Stimulated activated CD4-positive, alpha-beta T cell treated with anti-CD3 and anti-CD28 coated beads, Interleukin-1b, Interleukin-23, amount 100 ng/mL, for 1 hour (primary cell): Measurements from ENCODE around the gene DPF1.
"Not testable (repeated sequence)": the region's sequence is repeated elsewhere in the genome, so short reads cannot be mapped to it uniquely, and the experiment has no call there.

Experiments used
- DNase-seq, 2 donors: peaks; one replicate each; pipeline ENCODE4 v3.0.0-alpha.2; 2020; ENCODE audit warnings: low read depth in 2 of 2

Gene DPF1

GRCh38 chr19:38250821-38251563 is 27.0 kb upstream of the DPF1 start:
- no peak for DNase-seq

GRCh38 chr19:38250428-38250820 is 26.4 kb upstream of the DPF1 start:
- DNase-seq: no peak

GRCh38 chr19:38248421-38248820 is 24.4 kb upstream of the DPF1 start:
- no peak for DNase-seq

- no peak for DNase-seq
Measured at GRCh38 chr19:38247734-38248268, 23.8 kb upstream of the DPF1 start.

GRCh38 chr19:38247126-38247525 is 23.1 kb upstream of the DPF1 start:
- no peak for DNase-seq

GRCh38 chr19:38245826-38246498 is 21.9 kb upstream of the DPF1 start:
- DNase-seq: no peak

- no peak for DNase-seq
Measured at GRCh38 chr19:38243279-38243673, 19.3 kb upstream of the DPF1 start.

- DNase-seq: no peak
Measured at GRCh38 chr19:38239816-38240215, 15.8 kb upstream of the DPF1 start.

- DNase-seq: no peak
Measured at GRCh38 chr19:38234615-38235014, 10.6 kb upstream of the DPF1 start.

GRCh38 chr19:38233740-38234251 is 9.8 kb upstream of the DPF1 start:
- DNase-seq: peak; percentile 32 to 68

GRCh38 chr19:38231918-38232317 is 7.9 kb upstream of the DPF1 start:
- DNase-seq: no peak

- not testable (repeated sequence) for DNase-seq
Measured at GRCh38 chr19:38230506-38231133, 6.6 kb upstream of the DPF1 start.

- DNase-seq: peak; percentile 11 to 34
Measured at GRCh38 chr19:38229585-38230073, 5.6 kb upstream of the DPF1 start.

GRCh38 chr19:38228491-38229439 is 4.7 kb upstream of the DPF1 start:
- DNase-seq: no peak

GRCh38 chr19:38228005-38228377 is 4.0 kb upstream of the DPF1 start:
- no peak for DNase-seq

- no peak for DNase-seq
Measured at GRCh38 chr19:38227287-38228004, 3.4 kb upstream of the DPF1 start.

GRCh38 chr19:38224863-38225218 is 819 bp upstream of the DPF1 start:
- not testable (repeated sequence) for DNase-seq

GRCh38 chr19:38223617-38224013 is 407 bp downstream of the DPF1 start:
- no peak for DNase-seq

GRCh38 chr19:38223119-38223523 is 901 bp downstream of the DPF1 start:
- DNase-seq: no peak
